Sigmoid colon (tissue), 7 donors: ENCODE measurements around the gene ZBTB7C. TPM values are rescaled to one million over a fixed set of nuclear protein-coding genes. Genes with fewer than 3 reads are reported as not detected.

Source experiments
- DNase-seq: peaks from one replicate; pipeline ENCODE4 v3.0.0-alpha.2; 2019
- H3K27ac ChIP-seq, 4 donors: fragments of 200-600 bp; sonication (generic); one replicate each; pipeline ENCODE4 v1.5.1; 2016 to 2019; ENCODE audit warnings: mild to moderate bottlenecking in 1 of 4
- H3K27me3 ChIP-seq, 3 donors: fragments of 200-600 bp; sonication (generic); one replicate each; pipeline ENCODE4 v1.5.1; 2019; ENCODE audit warnings: mild to moderate bottlenecking in 1 of 3
- H3K36me3 ChIP-seq, 4 donors: fragments of 200-600 bp; sonication (generic); one replicate each; pipeline ENCODE4 v1.5.1; 2016 to 2019
- H3K4me1 ChIP-seq, 4 donors: fragments of 200-600 bp; sonication (generic); one replicate each; pipeline ENCODE4 v1.5.1; 2017 to 2019
- H3K4me3 ChIP-seq, 4 donors: fragments of 200-600 bp; sonication (generic); one replicate each; pipeline ENCODE4 v1.5.1; 2017 to 2019; ENCODE audit warnings: mild to moderate bottlenecking in 2 of 4, moderate library complexity in 1 of 4
- H3K9me3 ChIP-seq, 4 donors: fragments of 200-600 bp in 3 of 4; sonication (generic) in 3 of 4; one replicate each; pipeline versions ENCODE4 v1.5.1 to v1.6.1; 2013 to 2019
- CTCF ChIP-seq, 4 experiments: fragments of 450-650 bp in 3 of 4; fragments of 200-600 bp in 1 of 4; IDR thresholded peaks; one replicate each; pipeline ENCODE4 v1.5.1; 2016 to 2019; ENCODE audit warnings: antibody characterized with exemption in 4 of 4, mild to moderate bottlenecking in 3 of 4, moderate library complexity in 2 of 4
- EP300 ChIP-seq, 4 donors: sonication (generic); formaldehyde crosslinking; IDR thresholded peaks; one replicate each; pipeline ENCODE4 v1.6.1; 2017; ENCODE audit warnings: antibody characterized with exemption in 4 of 4
- POLR2A ChIP-seq, 2 donors: fragments of 450-650 bp; IDR thresholded peaks; one replicate each; pipeline ENCODE4 v1.6.1; 2016; ENCODE audit warnings: antibody characterized with exemption in 2 of 2, mild to moderate bottlenecking in 2 of 2, moderate library complexity in 2 of 2
- POLR2AphosphoS5 ChIP-seq, 4 donors: sonication (generic); formaldehyde crosslinking; IDR thresholded peaks; one replicate each; pipeline ENCODE4 v1.6.1; 2017; ENCODE audit warnings: antibody characterized with exemption in 4 of 4
- WGBS, 2 donors: extraction: QIAGEN DNeasy Blood & Tissue Kit; methylation state at CpG; one replicate each; pipeline ENCODE4 v1.1.7; 2013; 5-methylcytosine and 5-hydroxymethylcytosine counted together
- intact Hi-C: fragments of 100-400 bp; cut with DNase I; formaldehyde crosslinking; loops from one replicate; pipeline ENCODE4 v1.15.1; 2023
- polyA plus RNA-seq, 3 donors: library from polyadenylated mRNA; stranded (reverse); fragments of 200-250 nt; gene quantifications; one replicate each; pipeline ENCODE4 v1.2.3, GENCODE V29; 2013
- total RNA-seq, 4 donors: library from RNA; depleted of rRNA; stranded (reverse); fragments of >200 nt; gene quantifications; one replicate each; pipeline ENCODE4 v1.1.0, GENCODE V29; 2016
- donor health status: healthy with polysubstance abuse.
- donor health status: Bipolar disorder and iron deficiency.
- donor health status: healthy.

ZBTB7C gene
- total and polyA plus RNA-seq, 7 donors = 0.41 to 18.6 (median 1.7) TPM

GRCh38 chr18:48219037-48219809 lies 190.0 kb downstream of the ZBTB7C start:
- WGBS, 2 donors = 84 to 85% methylated on average over 6 of the region's 6 CpGs
- Histone ChIP-seq H3K27ac (no peak overlapping the region), H3K4me3 (no peak overlapping the region), H3K9me3 (no peaks in the 10 kb centered on the region), H3K27me3 (no peaks in the 10 kb centered on the region), H3K4me1 (no peaks in the 10 kb centered on the region), H3K36me3 (no peaks in the 10 kb centered on the region)
- intact Hi-C loops = no loop called here
- TF ChIP-seq POLR2A (IDR thresholded peaks at IDR 0.05) (no peak), EP300 (IDR thresholded peaks at IDR 0.05) (no peak), CTCF (IDR thresholded peaks at IDR 0.05) (no peak), POLR2AphosphoS5 (IDR thresholded peaks at IDR 0.05) (no peak)
- DNase-seq = no peak

GRCh38 chr18:48218285-48219022 lies 190.7 kb downstream of the ZBTB7C start:
- H3K36me3 ChIP-seq = no peaks in the 10 kb centered on the region
- no peaks in the 10 kb centered on the region for H3K9me3 ChIP-seq
- TF ChIP-seq CTCF (IDR thresholded peaks at IDR 0.05) (no peak), EP300 (IDR thresholded peaks at IDR 0.05) (no peak), POLR2AphosphoS5 (IDR thresholded peaks at IDR 0.05) (no peak), POLR2A (IDR thresholded peaks at IDR 0.05) (no peak)
- H3K4me3 ChIP-seq = no peak overlapping the region
- intact Hi-C loops = no loop called here
- 77 to 92% methylated on average over 7 of the region's 7 CpGs for WGBS, 2 donors
- DNase-seq = no peak
- H3K4me1 ChIP-seq = no peaks in the 10 kb centered on the region
- H3K27me3 ChIP-seq = no peaks in the 10 kb centered on the region
- no peak overlapping the region for H3K27ac ChIP-seq

- no peaks in the 10 kb centered on the region for H3K36me3 ChIP-seq
- intact Hi-C loops = no loop called here
- 88 to 91% methylated on average over 15 of the region's 15 CpGs for WGBS, 2 donors
- H3K9me3 ChIP-seq = no peaks in the 10 kb centered on the region
- DNase-seq = no peak
- no peak overlapping the region for H3K4me3 ChIP-seq
- no peaks in the 10 kb centered on the region for H3K4me1 ChIP-seq
- TF ChIP-seq EP300 (IDR thresholded peaks at IDR 0.05) (no peak), POLR2A (IDR thresholded peaks at IDR 0.05) (no peak), CTCF (IDR thresholded peaks at IDR 0.05) (no peak), POLR2AphosphoS5 (IDR thresholded peaks at IDR 0.05) (no peak)
- H3K27ac ChIP-seq = no peak overlapping the region
- no peaks in the 10 kb centered on the region for H3K27me3 ChIP-seq
Observed at GRCh38 chr18:48217258-48218250, 191.6 kb downstream of the ZBTB7C start.

GRCh38 chr18:48216639-48217257 lies 192.4 kb downstream of the ZBTB7C start:
- H3K4me1 ChIP-seq = no peaks in the 10 kb centered on the region
- H3K27me3 ChIP-seq = no peaks in the 10 kb centered on the region
- no peak overlapping the region for H3K4me3 ChIP-seq
- WGBS, 2 donors = 87 to 92% methylated on average over 9 of the region's 9 CpGs
- H3K9me3 ChIP-seq = no peaks in the 10 kb centered on the region
- TF ChIP-seq EP300 (IDR thresholded peaks at IDR 0.05) (no peak), CTCF (IDR thresholded peaks at IDR 0.05) (no peak), POLR2A (IDR thresholded peaks at IDR 0.05) (no peak), POLR2AphosphoS5 (IDR thresholded peaks at IDR 0.05) (no peak)
- no peaks in the 10 kb centered on the region for H3K36me3 ChIP-seq
- intact Hi-C loops = no loop called here
- no peak for DNase-seq
- H3K27ac ChIP-seq = no peak overlapping the region
